ENCODE measurements around the gene COQ8A. TPM values are rescaled to one million over a fixed set of nuclear protein-coding genes. Genes with fewer than 3 reads are reported as not detected.
A peak's percentile ranks its signal among the peaks of the same experiment; 100 is the strongest.

The COQ8A gene
- total RNA-seq, 8 experiments from 2014 or later: 12.8 to 31.6 (median 22.9) TPM

DNA sequence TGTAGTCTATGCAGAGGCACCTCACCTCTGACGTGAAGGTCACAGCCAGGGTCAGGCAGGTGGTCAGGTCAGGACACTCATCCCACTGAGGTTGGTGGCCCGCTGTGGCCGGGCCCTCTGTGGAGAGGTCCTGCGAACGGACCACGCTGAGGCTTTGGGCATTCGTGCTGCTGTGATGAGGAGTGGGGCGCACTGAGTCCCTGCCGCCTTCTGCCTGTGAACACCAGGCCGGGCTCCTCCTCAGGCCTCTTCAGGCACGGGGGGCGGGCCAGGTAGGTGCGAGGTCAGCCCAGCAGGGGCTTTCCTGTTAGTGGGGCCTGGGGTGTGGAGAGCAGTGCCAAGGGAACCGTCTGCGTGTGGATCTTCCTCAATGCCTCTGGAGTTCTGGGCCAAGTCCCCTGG, 39.0 kb downstream of the COQ8A start:
- in situ Hi-C loops (cut with MboI; ENCODE audit: low pct_unique_long_range_greater_than_20kb in 2 of 9, low sequenced_read_pairs in 9 of 9, unreplicated experiment in 9 of 9): no loop called here
- no peak for ATAC-seq (replicated peaks in 6 of 8)
- H3K4me1 ChIP-seq (replicated peaks in 1 of 2): peaks cover 18 to 22% of the 10 kb centered on the region in 2 donors
- WGBS, 10 experiments: 60 to 85% methylated on average over 1 to 4 of the region's 15 CpGs; no CpG with 5 or more reads in 8 of the 10 experiments
- H3K4me3 ChIP-seq: no peak overlapping the region
- no peak overlapping the region for H3K27ac ChIP-seq

DNA sequence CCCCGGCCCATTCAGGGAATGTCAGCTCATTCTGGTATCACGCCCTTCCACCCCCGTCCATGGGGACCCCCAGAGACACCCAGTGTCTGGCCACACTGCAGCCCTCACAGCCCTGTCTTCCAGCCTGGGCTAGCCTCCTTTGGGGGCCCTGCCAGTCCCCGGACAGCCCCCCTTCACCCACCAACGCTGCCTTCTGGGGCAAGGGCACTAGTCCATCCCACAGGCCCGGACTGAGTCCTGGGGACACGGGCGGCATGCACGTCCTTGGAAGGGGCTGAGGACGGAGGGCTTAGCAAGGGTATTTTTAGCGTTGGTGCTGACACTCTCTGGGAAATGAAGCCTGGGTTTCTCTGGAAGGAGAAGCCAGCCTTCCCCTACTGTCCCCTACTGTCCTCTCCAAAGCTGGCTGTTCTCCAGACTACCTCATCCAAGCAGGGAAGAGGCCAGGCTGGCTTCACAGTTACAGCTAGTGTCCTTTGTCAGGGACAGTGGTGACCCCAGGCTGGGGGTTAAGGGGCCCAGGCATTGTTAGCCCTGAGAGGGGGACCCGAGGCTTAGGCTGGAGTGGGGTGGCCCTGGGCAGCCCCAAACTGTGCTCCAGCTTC, 39.5 kb downstream of the COQ8A start:
- Histone ChIP-seq H3K4me3 (no peak overlapping the region), H3K4me1 (replicated peaks in 1 of 2) (peaks cover 13 to 17% of the 10 kb centered on the region in 2 donors), H3K27ac (no peak overlapping the region)
- no peak for ATAC-seq (replicated peaks in 6 of 8)
- 77 to 96% (median 81%) methylated on average over 4 to 7 of the region's 12 CpGs; no CpG with 5 or more reads in 7 of the 10 experiments for WGBS, 10 experiments
- in situ Hi-C loops (cut with MboI; ENCODE audit: low pct_unique_long_range_greater_than_20kb in 2 of 9, low sequenced_read_pairs in 9 of 9, unreplicated experiment in 9 of 9): no loop called here

DNA sequence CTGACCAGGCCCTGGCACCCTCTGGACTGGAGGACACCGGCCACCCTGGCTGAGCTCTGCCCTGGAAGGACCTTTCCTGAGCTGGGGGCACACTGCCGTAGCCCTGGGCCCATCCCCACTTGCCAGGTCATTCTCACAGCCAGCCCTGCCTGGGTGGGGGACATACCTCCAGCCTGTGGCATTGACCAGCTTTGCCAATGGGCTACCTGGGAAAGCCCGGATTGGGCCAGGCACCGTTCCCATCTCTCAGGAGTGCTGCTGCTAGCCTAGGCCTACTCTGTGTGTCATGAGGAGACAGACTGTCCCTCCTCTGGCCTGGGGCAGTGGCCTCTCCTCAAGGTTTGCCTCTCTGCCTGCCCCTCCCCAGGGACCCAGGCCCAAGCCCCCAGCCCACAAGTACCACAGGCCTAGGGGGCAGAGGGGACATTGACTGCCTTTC, 40.0 kb downstream of the COQ8A start:
- Histone ChIP-seq H3K4me3 (no peak overlapping the region), H3K27ac (no peak overlapping the region), H3K4me1 (replicated peaks in 1 of 2) (peaks cover 8 to 12% of the 10 kb centered on the region in 2 donors)
- ATAC-seq (replicated peaks in 6 of 8): no peak
- in situ Hi-C loops (cut with MboI; ENCODE audit: low pct_unique_long_range_greater_than_20kb in 2 of 9, low sequenced_read_pairs in 9 of 9, unreplicated experiment in 9 of 9): no loop called here
- WGBS, 10 experiments: 94% methylated on average over 3 of the region's 4 CpGs; no CpG with 5 or more reads in 9 of the 10 experiments

DNA sequence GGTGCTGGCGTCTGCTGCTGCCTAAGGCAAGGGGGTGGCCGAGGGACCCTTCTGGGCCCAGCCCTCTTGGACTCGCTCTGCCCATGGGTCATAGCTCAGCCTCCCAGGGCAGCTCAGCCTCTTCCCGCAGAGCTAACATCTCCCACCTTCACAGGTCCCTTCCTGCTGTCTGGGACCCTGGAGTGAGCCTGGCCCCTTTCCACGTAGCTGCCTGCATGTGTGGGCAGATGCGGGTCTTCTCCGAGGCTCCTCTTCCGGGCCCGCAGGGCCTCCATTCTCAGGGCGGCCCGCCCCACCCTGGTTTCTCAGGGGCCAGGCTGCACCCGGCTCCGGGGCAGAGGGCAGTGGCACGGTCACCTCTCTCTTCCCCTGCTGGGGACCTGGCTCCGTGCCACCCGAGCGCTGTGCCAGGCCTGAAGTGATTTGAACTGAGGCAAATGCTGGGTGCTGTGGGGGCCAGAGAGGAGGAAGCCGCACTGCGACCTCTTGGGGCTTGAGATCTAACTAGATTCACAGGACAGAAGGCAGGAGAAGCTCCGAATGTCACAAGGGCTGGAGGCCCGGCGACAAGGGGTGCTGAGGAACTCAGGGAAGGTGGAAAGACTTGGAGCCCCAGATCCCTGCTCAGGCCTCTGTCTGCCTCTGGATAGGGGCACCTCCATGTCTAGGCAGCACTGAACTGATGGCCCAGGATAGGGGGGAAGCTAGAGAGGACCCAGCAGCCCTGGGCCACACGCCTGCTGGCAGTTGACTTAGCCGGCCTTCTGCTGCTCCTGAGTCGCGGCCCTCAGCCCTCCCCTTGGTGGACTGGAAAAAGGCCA, 40.7 kb downstream of the COQ8A start:
- H3K27ac ChIP-seq: no peak overlapping the region
- WGBS, 10 experiments: 73 to 100% (median 96%) methylated on average over 2 to 14 of the region's 26 CpGs; no CpG with 5 or more reads in 4 of the 10 experiments
- ATAC-seq (replicated peaks in 6 of 8): no peak
- in situ Hi-C loops (cut with MboI; ENCODE audit: low pct_unique_long_range_greater_than_20kb in 2 of 9, low sequenced_read_pairs in 9 of 9, unreplicated experiment in 9 of 9): no loop called here
- H3K4me3 ChIP-seq: no peak overlapping the region
- H3K4me1 ChIP-seq (replicated peaks in 1 of 2): peaks cover 1 to 6% of the 10 kb centered on the region in 2 donors

DNA sequence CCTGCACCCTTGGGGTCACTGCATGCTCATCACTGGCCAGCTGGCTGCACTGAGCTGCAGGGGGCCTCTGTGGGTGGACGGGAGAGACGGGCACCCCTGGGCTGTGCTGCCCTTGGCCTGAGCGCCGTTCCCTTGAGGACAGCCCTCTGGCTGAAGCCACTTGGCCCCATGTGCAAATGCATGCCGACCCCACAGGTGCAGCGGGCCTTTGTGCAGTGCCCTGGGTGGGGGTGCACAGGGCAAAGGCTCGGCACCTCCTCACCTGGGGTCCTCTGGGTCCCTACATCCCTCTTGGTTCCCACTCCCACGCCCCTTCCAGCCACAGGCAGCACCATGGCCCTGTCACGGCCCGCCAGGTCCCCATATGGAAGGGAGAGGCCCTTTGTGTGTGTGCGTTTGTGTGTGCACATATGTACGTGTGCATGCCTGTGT, 41.3 kb downstream of the COQ8A start:
- no peak overlapping the region for H3K4me3 ChIP-seq
- 80 to 97% (median 95%) methylated on average over 3 to 6 of the region's 12 CpGs; no CpG with 5 or more reads in 6 of the 10 experiments for WGBS, 10 experiments
- no peak overlapping the region for H3K27ac ChIP-seq
- ATAC-seq (replicated peaks in 6 of 8): no peak
- H3K4me1 ChIP-seq (replicated peaks in 1 of 2): peaks cover 0 to 3% of the 10 kb centered on the region in 2 donors
- in situ Hi-C loops (cut with MboI; ENCODE audit: low pct_unique_long_range_greater_than_20kb in 2 of 9, low sequenced_read_pairs in 9 of 9, unreplicated experiment in 9 of 9): no loop called here

DNA sequence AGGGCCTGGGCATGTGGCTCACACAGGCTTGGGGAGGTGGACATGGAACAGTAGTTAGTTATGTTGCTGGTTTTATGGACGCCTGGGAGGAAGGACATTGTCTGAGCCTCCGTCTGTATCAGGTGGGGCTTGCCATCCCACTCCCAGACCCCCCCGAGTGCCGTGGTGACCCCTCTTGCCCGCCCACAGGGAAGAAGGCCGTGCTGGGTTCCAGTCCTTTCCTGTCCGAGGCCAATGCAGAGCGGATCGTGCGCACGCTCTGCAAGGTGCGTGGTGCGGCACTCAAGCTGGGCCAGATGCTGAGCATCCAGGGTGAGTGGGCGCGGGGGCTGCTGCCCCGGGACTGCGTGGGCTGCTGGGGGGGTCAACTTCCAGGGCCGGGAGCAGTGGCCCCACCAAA, 41.7 kb downstream of the COQ8A start:
- no peak overlapping the region for H3K27ac ChIP-seq
- H3K4me1 ChIP-seq (replicated peaks in 1 of 2): no peaks in the 10 kb centered on the region
- ATAC-seq (replicated peaks in 6 of 8): no peak
- in situ Hi-C loops (cut with MboI; ENCODE audit: low pct_unique_long_range_greater_than_20kb in 2 of 9, low sequenced_read_pairs in 9 of 9, unreplicated experiment in 9 of 9): no loop called here
- WGBS, 10 experiments: 87% methylated on average over 8 of the region's 18 CpGs; no CpG with 5 or more reads in 9 of the 10 experiments
- no peak overlapping the region for H3K4me3 ChIP-seq

DNA sequence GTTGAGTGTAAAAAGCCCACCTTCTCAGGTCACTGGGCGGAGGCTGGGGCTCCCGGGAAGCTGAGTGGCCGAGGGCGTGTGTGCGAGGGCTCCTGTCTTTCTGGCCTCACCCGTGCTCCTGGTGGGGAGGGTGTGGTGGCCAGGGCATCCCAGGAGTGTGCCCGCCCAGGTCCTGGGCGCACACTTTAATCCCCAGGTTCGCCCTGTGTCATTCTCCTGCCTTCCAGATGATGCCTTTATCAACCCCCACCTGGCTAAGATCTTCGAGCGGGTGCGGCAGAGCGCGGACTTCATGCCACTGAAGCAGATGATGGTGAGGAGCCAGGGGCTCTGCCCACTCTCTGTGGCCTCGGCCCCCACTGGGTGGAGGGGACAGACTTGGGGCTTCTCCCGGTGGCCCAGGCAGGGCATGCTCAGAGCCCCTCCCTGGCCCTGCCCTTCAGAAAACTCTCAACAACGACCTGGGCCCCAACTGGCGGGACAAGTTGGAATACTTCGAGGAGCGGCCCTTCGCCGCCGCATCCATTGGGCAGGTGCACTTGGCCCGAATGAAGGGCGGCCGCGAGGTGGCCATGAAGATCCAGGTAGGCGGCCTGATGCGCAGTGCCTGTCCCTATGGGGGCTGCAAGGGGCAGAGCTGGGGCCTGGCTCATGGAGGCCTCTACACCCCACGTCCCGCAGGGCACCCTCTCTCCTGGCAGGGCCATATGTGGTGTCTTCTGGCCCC, 42.5 kb downstream of the COQ8A start:
- Histone ChIP-seq H3K4me3 (no peak overlapping the region), H3K4me1 (replicated peaks in 1 of 2) (no peaks in the 10 kb centered on the region), H3K27ac (no peak overlapping the region)
- ATAC-seq (replicated peaks in 6 of 8): no peak
- 80 to 100% (median 90%) methylated on average over 1 to 29 of the region's 31 CpGs; no CpG with 5 or more reads in 5 of the 10 experiments for WGBS, 10 experiments
- in situ Hi-C loops (cut with MboI; ENCODE audit: low pct_unique_long_range_greater_than_20kb in 2 of 9, low sequenced_read_pairs in 9 of 9, unreplicated experiment in 9 of 9): no loop called here

DNA sequence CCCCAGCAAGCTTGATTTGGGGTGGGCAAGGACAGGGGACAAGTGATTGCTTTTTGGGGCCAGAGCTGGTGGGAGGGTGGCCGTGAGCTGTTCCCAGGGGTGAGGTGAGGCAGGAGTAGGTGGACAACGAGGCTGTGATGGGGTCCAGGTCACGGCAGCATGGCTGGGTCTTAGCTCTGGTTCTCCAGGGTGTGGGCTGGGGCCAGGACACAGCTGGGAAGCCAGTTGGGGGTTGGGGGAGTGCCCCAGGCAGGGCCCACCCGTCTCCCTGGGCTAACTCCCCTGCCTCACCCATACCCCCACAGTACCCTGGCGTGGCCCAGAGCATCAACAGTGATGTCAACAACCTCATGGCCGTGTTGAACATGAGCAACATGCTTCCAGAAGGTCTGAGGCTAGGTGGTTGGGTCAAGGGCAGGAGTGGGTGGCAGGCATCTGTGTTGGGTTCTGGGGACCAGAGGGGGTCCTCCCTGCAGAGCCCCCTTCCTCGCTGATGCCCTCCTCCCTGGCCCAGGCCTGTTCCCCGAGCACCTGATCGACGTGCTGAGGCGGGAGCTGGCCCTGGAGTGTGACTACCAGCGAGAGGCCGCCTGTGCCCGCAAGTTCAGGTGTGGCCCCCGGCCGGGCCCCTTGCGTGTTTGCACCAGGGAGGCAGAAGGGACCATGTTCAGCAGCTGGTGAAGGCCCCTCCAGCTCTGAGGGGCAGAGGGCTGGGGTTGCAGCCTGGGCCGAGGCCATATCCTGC, 43.3 kb downstream of the COQ8A start:
- ATAC-seq (replicated peaks in 6 of 8): no peak
- in situ Hi-C loops (cut with MboI; ENCODE audit: low pct_unique_long_range_greater_than_20kb in 2 of 9, low sequenced_read_pairs in 9 of 9, unreplicated experiment in 9 of 9): no loop called here
- peaks cover 0 to 1% of the 10 kb centered on the region in 2 donors for H3K4me1 ChIP-seq (replicated peaks in 1 of 2)
- no peak overlapping the region for H3K27ac ChIP-seq
- no peak overlapping the region for H3K4me3 ChIP-seq
- 80 to 98% (median 90%) methylated on average over 1 to 8 of the region's 18 CpGs; no CpG with 5 or more reads in 7 of the 10 experiments for WGBS, 10 experiments

DNA sequence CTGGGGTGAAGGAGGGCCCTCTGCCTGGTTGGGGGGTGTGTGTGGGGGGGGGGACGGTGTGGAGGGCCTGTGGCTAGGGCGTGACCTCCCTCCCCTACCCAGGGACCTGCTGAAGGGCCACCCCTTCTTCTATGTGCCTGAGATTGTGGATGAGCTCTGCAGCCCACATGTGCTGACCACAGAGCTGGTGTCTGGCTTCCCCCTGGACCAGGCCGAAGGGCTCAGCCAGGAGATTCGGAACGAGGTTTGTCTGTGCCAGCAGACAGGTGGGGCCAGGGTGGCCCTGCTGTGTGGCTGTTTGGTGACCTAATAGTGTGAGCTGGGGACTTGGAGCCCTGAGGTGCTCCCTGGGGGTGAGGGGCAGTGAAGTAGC, 43.9 kb downstream of the COQ8A start:
- no peak for ATAC-seq (replicated peaks in 6 of 8)
- Histone ChIP-seq H3K27ac (no peak overlapping the region), H3K4me3 (no peak overlapping the region), H3K4me1 (replicated peaks in 1 of 2) (peaks cover 0 to 7% of the 10 kb centered on the region in 2 donors)
- in situ Hi-C loops (cut with MboI; ENCODE audit: low pct_unique_long_range_greater_than_20kb in 2 of 9, low sequenced_read_pairs in 9 of 9, unreplicated experiment in 9 of 9): no loop called here
- WGBS, 10 experiments: 88% methylated on average over 3 of the region's 5 CpGs; no CpG with 5 or more reads in 9 of the 10 experiments

DNA sequence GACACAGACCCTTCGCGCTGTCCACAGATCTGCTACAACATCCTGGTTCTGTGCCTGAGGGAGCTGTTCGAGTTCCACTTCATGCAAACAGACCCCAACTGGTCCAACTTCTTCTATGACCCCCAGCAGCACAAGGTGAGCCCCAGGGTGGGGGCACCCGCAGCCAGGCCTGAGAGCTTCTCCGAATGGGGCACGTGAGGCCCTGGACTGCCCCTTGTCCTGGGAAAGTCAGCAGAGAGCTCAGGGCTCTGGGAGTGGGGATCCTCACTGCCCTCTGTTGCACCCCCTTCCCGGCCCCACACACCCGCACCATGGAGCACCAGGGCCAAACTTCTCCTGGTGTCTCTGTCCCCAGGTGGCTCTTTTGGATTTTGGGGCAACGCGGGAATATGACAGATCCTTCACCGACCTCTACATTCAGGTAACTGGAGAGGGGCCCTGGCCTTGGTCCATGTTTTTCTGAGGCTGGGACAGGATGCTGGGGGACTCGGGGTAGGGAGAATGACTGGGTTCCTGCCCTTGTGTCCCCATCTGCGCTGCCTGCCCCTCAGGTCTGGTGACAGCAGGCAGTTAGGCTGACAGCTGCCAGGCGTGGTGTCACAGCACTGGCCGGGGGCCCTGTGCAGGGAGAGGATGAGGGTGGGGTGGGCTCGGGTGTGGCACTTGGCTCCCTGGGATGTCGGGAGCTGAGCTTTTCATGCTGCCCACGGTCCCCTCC, 44.6 kb downstream of the COQ8A start:
- Histone ChIP-seq H3K4me1 (replicated peaks in 1 of 2) (peaks cover 0 to 12% of the 10 kb centered on the region in 2 donors), H3K4me3 (no peak overlapping the region), H3K27ac (no peak overlapping the region)
- peak in 7 of 8 experiments; percentile 3 to 43 (median 19) for ATAC-seq (replicated peaks in 6 of 8)
- 75 to 100% (median 91%) methylated on average over 1 to 10 of the region's 18 CpGs; no CpG with 5 or more reads in 5 of the 10 experiments for WGBS, 10 experiments
- in situ Hi-C loops (cut with MboI; ENCODE audit: low pct_unique_long_range_greater_than_20kb in 2 of 9, low sequenced_read_pairs in 9 of 9, unreplicated experiment in 9 of 9): no loop called here

DNA sequence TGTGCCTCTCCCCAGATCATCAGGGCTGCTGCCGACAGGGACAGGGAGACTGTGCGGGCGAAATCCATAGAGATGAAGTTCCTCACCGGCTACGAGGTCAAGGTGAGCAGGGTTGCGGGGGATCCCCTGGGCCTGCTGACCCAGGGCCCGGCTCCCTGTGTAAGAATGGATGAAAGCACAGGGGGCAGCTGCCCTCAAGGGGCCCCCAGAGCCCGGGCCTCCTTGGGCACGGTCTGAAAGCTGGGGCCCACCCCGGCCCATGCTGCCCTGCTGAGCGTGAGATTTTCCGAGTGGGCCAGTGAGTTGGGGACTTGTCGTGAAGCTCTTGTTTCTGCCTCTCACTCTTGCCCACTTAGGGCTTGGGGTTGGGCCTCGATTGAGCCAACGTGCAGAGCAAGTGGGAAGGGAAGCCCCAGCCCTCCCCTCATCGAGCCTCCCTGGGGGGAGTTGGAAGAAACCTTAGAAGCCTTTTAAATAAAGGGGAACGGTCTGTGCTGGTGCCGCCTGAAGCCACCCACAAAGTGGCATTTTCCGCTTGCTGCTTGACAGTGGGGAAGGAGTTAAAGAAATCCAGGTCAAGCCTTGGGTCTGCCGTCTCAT, 45.2 kb downstream of the COQ8A start:
- Histone ChIP-seq H3K27ac (no peak overlapping the region), H3K4me3 (no peak overlapping the region), H3K4me1 (replicated peaks in 1 of 2) (peaks cover 0 to 12% of the 10 kb centered on the region in 2 donors)
- 78 to 100% (median 85%) methylated on average over 1 to 14 of the region's 20 CpGs; no CpG with 5 or more reads in 5 of the 10 experiments for WGBS, 10 experiments
- in situ Hi-C loops (cut with MboI; ENCODE audit: low pct_unique_long_range_greater_than_20kb in 2 of 9, low sequenced_read_pairs in 9 of 9, unreplicated experiment in 9 of 9): no loop called here
- no peak for ATAC-seq (replicated peaks in 6 of 8)

All from motor neuron (in vitro differentiated cells).